DMS 273 treated with DMSO at 0.1 percent for 48 hours (cell line): ENCODE measurements around the gene CAMK4.
A peak's percentile ranks its signal among the peaks of the same experiment; 100 is the strongest.
"Not testable (repeated sequence)": the region's sequence is repeated elsewhere in the genome, so short reads cannot be mapped to it uniquely, and the experiment has no call there.

Source experiments
- DNase-seq: peaks from one replicate; lab custom pipeline; 2025; lab: John Stamatoyannopoulos, UW

CAMK4 gene

DNA sequence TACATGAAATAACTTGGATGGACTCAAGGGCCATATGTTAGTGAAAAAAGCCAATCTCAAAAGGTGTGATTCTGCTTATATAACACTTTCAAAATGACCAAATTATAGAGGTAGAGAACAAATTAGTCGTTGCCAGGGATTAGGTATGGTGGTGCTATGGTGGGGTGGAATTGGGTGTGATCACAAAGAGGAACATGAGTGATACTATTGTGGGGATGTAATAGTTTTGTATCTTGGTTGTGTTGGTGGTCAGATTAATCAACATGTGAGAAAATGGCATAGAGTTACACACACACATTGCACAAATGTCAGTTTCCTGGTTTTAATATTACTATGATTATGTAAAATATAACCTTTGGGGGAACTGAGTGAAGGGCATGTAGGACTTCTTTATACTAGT is 31.9 kb downstream of the CAMK4 start:
- no peak for DNase-seq

DNA sequence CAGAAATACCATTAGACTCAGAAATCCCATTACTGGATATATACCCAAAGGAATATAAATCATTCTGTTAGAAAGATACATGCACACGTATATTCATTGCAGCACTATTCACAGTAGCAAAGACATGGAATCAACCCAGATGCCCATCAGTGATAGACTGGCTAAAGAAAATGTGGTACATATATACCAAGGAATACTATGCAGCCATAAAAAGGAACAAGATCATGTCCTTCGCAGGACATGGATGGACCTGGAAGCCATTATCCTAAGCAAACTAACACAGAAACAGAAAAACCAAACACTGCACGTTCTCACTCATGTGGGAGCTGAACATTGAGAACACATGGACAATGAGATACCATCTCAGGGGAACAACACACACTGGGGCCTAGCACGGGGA is 33.4 kb downstream of the CAMK4 start:
- DNase-seq: not testable (repeated sequence)

DNA sequence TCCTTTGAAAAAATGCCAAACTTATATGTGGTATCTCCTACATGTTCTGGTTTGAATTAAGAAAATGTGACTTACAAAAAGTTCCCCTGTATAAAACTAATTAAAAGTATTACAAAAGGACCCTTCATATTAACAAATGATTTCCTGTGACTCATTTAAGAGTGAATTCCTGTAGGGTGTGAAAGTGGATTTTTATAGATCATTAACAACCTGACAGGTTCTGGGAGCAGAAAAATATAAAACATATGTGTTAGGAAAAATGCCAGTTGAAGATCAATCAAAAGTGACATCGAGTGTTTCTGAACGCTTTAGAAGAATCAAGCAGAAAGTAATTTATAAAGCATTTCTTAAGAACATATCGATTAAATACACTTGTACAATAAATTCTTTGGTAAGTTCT is 35.5 kb downstream of the CAMK4 start:
- DNase-seq: no peak

DNA sequence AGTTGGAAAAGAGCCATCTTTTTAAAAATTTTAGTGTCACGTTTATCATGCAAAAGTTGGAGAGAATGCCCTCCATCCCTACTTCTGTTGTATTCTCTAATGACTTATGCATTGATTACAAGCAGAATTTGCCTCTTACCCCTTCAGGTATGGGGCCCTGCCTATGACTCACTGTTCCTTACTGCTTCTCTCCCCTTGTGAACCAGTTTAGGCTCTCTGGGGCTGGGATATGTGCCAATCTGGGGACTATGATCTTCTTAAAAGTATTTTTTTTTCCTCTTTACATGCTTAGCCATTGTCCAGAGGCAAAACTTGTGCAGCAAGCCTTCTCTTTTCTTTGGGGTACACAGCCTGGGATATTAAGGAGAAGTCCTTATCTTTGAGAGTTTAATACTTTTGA is 37.4 kb downstream of the CAMK4 start:
- DNase-seq: no peak

DNA sequence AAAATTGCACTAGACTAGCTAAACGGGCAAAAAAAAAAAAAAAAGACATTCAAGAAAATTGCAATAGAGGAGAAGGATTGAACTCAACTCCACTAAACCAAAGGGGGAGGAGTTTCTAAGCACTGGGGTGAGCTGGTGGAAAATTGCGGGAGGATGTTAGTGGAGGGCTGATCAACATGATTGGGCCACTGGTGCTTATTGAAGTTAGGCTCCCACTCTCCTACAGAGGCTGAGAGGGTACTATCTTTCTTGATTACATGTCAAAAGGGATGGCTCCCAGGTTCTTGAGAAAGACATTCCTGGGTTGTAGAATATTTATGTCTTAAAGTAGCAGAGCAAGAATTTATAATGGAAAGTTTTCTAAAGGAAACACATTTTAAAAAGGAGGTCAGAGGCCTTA is 38.0 kb downstream of the CAMK4 start:
- DNase-seq: no peak

DNA sequence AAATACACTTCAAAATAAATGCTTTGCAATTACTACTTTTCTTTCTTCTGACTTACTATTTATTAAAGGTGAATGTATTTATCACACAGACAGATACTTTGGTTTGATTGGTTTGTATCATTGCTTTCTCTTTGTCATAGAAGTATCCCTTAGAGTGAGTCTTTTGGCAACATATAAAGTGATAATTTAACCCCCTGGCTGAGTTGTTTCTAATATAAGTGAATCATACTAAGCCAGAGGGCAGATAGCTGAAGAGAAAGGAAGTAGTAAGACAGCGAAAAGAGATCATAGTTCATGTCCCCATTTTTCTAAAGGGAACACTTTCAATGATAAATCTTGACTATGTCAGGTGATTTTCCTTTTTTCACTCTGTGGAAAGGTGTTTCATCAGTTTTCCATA is 38.6 kb downstream of the CAMK4 start:
- no peak for DNase-seq

DNA sequence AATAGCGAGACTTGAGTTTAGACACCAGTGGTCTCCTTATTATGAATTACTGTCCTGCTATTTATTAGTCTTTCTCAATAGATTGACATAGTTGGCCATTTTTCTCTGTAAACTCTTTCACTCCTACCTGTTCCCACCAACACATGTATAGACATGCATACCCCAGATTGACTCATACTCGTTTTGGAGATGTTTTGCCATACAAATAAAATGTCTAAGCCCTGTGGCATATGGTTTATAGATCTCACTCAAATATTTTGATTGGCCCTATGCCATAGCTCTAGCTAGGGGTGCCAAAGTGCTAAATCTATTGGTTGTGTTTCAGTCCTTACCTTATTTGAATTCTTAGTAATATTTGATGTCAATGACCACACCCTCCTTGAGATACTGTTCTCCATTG is 42.3 kb downstream of the CAMK4 start:
- peak; percentile 44 for DNase-seq

DNA sequence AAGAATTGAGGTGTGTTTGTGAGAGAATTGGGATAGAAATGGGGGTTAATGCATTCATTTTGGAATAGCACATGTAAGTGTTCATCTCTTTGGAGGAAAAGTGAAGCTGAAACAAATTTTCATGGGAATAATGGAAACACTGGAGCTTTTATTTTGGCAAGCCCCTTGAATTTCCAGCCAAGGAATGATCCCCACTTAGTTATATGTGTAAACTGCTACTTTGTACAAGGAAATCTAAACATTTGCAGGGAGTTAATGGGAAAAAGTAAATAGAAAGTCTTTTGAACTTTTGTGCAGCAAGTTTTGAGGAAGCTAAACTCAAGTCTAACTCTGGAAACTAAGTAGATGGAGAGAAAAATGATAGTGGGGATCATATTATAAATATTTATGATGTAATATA is 44.1 kb downstream of the CAMK4 start:
- no peak for DNase-seq

DNA sequence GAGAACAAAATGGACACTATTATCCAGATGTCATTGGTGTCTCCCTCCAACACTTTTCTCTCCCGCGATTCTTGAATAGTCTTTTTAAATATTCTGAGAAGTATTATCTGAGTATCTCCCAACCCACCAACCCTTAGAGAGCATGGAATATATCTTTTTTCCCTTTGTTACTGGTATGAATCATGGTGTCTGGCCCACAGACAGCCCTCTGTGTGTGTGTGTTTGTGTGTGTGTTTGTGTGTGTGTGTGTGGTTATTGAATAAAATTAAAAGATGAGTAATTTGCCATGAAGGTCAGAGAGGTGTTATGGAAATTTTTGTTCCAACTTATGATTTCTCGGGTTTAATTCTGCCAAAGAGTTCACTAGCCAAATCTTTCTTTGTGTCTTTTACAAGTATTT is 47.7 kb downstream of the CAMK4 start:
- no peak for DNase-seq

DNA sequence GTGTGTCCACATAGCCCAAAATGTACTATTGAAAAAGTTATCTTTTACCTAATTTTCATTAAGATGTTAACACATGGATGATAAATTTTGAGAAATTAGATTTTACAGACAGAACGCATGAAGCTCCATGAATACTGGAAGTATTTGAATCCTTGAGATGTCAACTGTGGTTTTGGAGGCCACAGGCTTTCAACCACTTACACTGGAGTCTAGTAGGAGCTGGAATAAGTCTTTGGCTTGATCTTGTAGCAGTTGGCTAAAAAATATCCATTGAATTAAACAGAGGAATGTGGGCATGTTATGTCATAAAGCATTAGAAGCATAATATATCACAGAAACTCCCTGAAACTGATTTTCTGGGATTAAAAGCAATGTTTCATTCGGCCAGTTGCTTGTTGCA is 52.9 kb downstream of the CAMK4 start:
- no peak for DNase-seq

DNA sequence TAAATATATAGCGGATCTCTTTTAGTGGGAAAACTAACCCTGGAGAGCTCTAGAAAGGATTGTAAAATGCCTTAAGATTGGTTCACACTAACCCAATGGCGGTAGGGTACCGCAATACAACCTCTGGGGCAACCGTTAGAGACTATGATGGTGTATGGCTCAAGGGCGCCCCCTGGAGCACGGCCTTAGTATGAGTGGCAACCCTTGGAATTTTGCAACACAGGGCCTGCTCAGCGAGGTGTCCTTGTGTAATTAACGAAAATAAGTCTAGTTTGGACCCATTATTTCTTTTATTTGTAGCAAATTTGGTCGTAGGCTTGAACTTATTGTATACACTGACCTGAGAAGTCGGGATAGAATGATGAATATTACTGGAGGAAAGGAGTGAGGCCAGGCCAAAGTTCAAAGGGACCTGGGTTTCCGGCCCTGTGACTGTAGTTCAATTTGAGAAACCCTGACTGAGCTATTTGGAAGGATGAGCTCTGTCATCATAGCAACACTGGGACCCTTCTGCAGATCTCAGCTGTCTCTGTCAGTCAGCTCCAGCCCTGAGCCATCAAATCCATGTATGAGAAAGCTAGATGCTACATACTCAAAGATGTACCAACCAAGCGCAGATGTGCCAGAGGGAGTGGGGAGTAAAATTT is 54.8 kb downstream of the CAMK4 start:
- no peak for DNase-seq

DNA sequence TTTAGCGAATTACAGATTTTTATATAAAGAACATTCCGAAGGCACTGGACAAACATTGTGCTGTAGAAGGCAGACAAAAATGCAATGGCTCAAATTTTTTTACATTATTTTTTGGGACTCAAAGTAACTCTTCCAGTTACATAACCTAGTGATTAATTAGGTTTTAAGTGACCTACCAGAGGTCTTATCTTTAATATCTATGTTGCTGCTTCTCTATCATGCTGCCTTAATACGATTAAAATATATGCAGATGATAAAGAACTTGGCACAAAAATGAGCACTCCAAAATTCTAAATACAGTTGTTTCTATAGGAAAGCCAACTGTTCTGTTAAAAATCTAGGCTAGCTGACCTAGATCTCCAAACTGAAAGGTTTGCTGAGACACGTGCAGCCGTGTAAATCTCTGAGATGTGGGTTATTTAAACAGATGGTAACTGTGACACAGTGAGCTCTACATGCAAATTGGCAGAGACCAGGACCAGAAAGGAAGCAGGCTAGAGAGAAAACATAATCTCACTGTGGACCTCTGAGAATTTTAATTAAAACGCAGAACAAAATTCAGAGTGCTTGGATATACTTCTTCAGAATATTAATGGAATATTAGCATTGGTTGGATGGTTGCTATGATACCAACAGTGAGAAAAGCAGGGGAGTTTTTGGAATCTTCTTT is 56.2 kb downstream of the CAMK4 start:
- peak; percentile 81 for DNase-seq

DNA sequence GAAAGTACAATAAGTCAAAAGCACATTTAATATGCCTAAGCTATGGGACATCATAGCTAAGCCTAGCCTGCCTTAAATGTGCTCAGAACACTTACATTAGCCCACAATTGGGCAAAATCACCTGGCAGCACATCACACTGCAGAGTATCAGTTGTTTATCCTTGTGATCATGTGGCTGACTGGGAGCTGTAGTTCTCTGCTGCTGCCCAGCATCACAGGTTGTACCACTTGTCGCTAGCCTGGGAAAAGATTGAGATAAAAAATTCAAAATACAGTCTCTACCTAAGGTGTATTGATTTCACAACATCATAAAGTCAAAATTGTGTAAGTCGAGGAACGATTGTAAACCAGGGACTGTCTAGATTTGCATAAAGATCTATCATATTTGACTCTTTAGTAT is 58.6 kb downstream of the CAMK4 start:
- no peak for DNase-seq

DNA sequence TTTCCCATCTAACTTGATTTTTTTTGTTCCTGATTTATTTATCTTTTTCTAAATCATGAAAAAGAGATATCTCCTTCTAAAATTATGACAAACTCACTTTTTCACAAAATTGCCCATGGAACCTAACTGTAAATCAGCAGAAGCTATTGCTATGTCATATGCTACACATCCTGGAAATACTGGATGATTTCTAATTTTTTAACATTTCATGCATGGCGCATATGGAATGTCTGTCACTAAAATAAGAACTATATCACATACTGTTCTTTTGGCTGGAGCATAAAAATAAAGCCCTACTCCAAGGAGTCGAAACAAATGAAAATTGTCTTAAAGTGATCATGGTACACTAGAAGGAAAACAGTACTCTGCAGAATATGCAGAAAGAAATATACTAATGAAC is 60.6 kb downstream of the CAMK4 start:
- DNase-seq: no peak

DNA sequence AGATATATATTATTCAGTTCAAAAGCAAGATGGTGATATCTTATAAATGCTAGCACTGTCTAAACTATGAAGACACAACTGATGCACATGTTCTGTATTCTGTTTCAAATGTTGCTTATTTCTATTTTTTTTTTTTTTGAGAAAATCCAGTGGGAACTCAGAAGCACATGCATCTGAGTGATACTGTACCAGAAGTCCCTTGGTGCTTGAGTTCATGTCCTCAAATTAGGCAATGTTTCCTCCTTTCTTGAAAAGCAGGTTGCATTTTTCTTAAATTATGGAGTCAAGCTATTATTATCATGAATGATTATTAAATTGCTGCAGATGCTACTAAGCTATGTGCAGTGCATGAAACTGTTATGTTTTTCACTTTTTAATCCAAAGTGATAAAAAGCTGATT is 70.4 kb downstream of the CAMK4 start:
- no peak for DNase-seq

DNA sequence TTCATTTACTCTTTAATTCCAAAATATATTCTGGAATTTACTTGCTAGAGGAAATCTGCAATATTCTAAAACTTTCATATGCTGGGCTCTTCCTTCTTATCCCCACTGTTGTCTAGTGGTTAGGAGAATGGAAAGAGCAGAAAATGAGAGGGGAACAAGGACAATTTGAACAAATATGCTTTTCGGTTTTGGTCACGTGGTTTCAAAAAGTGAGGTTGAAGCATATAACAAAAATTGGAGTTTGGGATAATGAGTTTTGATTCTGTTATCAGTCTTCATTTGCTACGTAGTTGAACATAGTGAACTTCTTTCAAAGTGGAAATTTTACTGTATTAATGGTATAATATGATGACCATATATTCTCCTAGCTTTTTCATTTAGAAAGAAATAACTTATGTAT is 71.5 kb downstream of the CAMK4 start:
- no peak for DNase-seq

DNA sequence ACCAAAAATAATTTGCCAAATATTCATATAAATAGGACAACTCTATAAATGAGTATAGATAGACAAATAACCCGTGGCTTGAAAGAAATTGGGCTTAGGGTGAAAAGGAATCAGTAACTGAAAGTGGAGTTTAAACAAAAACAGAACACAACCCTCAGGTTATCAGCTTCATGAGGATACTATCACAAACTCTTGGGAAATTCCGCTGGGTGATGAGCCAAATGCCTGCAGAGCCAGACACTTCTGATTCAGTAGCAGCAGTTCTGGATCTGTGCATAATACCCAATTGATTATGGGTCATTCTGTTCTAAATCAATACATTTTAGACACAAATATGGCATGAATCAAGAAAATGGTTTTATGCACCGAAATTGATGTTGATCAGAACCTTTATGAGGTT is 72.4 kb downstream of the CAMK4 start:
- no peak for DNase-seq

DNA sequence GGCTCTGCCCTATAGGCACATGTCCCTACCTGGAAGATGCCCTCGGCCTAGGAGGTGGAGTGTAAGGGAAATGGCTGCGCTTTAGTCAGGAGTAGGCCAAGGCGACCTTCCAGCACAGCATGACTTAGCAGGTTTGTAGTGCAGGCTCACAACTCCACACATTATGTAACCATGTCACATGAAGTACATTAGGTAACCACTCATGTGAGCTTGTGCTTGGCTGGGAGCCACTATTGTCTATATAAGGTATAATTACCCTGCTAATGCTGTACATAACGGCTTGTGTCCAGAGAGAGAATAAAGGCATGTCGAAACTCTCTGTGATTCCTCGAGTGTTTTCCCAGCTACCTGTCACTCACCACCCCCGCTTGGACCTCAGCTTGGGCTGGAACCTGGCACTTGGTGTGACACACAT is 74.9 kb downstream of the CAMK4 start:
- no peak for DNase-seq

DNA sequence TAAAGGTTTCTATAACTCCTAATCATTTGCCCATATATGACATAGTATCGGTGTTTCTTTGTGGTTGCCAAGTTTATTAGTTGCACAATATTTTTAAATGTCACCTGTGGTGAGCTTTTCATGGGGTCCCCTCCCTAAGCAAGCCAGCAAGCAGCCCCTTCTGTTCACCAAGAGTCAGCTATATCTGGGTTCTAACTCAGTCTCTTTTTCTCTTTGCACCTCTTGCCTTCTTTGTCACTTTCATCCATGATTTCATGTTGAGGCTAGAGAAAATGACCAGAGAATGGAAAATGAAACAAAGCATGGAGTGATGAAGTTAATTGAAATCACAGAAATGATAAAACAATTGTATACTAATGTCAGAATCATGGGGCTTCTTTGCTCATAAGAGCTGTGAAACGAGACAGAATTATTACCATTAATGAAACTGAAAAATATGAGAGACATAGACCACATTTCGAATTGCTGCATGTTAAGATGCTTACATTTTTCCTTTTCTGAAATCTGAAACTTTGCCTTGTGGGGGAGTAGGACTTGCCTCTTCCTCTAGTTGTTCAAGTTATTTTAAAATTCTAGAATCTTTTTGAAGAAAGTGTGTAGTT is 75.7 kb downstream of the CAMK4 start:
- DNase-seq: no peak

DNA sequence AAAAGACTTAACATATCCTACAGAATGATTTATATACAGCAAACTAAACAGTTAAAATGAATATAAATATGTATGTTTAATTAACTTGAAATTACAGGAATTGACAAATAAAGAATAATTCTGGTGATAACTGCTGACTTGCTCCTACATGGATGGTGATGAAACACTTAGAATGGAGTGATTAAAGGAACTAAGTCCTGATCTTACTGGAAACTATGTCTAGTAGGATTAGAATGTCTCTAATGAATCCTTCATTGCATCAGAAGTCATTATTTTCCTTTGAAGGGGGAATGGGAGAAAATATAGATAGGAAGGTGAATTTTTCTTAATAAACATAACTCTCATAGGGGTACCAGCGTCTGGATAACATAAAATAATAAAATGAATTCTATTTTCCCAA is 77.1 kb downstream of the CAMK4 start:
- DNase-seq: no peak

DNA sequence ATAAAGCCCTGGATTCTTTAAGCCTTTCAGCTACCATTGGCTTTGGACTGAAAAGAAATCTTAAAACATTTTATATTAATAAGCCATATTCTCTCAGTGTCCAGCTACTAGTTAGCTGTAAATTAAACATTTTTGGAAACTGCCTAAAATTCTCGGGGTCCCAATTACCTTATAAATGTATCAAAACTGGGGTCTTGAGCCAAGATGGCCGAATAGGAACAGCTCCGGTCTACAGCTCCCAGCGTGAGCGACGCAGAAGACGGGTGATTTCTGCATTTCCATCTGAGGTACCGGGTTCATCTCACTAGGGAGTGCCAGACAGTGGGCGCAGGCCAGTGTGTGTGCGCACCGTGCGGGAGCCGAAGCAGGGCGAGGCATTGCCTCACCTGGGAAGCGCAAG is 77.9 kb downstream of the CAMK4 start:
- not testable (repeated sequence) for DNase-seq

DNA sequence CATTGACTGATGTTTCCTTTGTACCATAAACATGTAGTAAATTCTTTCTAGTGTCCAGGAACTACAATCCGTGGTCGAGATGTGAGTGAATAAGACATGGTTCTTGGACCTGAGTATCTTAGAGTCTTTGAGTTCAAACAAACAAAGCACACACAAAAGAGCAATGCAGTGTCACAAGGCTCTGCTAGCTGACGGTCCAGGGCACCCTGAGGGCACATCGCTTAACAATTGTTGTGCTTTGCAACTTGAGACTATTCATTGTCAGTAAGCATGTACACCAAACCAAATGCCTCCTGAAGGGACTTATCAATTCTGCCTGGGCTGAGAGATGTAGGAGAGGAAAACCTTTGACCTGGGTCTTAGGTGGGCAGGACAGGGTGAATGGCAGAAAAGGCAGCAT is 84.8 kb downstream of the CAMK4 start:
- no peak for DNase-seq

DNA sequence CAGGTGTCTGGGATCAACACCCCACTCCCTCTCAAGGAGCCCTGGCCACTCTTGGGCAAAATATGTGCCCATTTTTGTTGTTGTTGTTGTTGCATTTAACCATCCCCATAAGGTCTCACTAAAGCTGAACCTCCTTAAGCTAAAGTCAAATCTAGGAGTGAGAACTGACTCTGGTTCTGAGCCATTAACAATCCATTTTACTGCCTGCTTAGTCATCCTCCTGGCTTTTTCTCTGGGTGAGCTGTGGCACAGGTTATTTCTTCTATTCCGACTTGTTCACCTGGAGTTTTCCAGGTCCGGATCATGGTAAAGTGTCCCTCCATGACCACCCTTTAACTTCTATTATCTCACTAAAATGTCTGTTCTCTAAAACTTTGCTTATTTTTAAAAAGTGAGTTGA is 85.2 kb downstream of the CAMK4 start:
- DNase-seq: no peak
